NCI-H69 (cell line): ENCODE results near the gene LRCH3.
"Not testable (repeated sequence)": the region's sequence is repeated elsewhere in the genome, so short reads cannot be mapped to it uniquely, and the experiment has no call there.

Experiments used
- DNase-seq: peaks from one replicate; lab custom pipeline; 2025; lab: John Stamatoyannopoulos, UW

The LRCH3 gene

GRCh38 chr3:197882586-197882985 lies 91.5 kb downstream of the LRCH3 start:
- no peak for DNase-seq

- no peak for DNase-seq
Measured at GRCh38 chr3:197883541-197883940, 92.5 kb downstream of the LRCH3 start.

GRCh38 chr3:197884330-197884729 lies 93.3 kb downstream of the LRCH3 start:
- not testable (repeated sequence) for DNase-seq

GRCh38 chr3:197886052-197886451 lies 95.0 kb downstream of the LRCH3 start:
- not testable (repeated sequence) for DNase-seq

- not testable (repeated sequence) for DNase-seq
Measured at GRCh38 chr3:197887430-197888053, 96.5 kb downstream of the LRCH3 start.

GRCh38 chr3:197888511-197888910 lies 97.5 kb downstream of the LRCH3 start:
- DNase-seq, result no peak

GRCh38 chr3:197889204-197889930 lies 98.3 kb downstream of the LRCH3 start:
- DNase-seq, result no peak

- no peak for DNase-seq
Measured at GRCh38 chr3:197890693-197891092, 99.6 kb downstream of the LRCH3 start.

- DNase-seq, result no peak
Measured at GRCh38 chr3:197892162-197892561, 101.1 kb downstream of the LRCH3 start.

GRCh38 chr3:197896421-197896820 lies 105.4 kb downstream of the LRCH3 start:
- DNase-seq, result peak; percentile 5

GRCh38 chr3:197899833-197900478 lies 108.9 kb downstream of the LRCH3 start:
- DNase-seq, result peak; percentile 55

GRCh38 chr3:197901626-197902025 lies 110.6 kb downstream of the LRCH3 start:
- no peak for DNase-seq

- peak; percentile 82 for DNase-seq
Measured at GRCh38 chr3:197906023-197906849, 115.2 kb downstream of the LRCH3 start.

GRCh38 chr3:197906850-197907187 lies 115.8 kb downstream of the LRCH3 start:
- DNase-seq, result no peak

- DNase-seq, result no peak
Measured at GRCh38 chr3:197907196-197907595, 116.1 kb downstream of the LRCH3 start.

- not testable (repeated sequence) for DNase-seq
Measured at GRCh38 chr3:197908550-197908949, 117.5 kb downstream of the LRCH3 start.

GRCh38 chr3:197908957-197909701 lies 118.1 kb downstream of the LRCH3 start:
- no peak for DNase-seq

- no peak for DNase-seq
Measured at GRCh38 chr3:197912741-197913476, 121.9 kb downstream of the LRCH3 start.

- no peak for DNase-seq
Measured at GRCh38 chr3:197913641-197914380, 122.8 kb downstream of the LRCH3 start.
